22Rv1 (cell line): ENCODE measurements around the gene PREP.

Source experiments
- H3K27ac ChIP-seq: fragments of 450-650 bp; 2 replicates; pipeline ENCODE4 v1.5.1; 2017
- ZFX ChIP-seq: fragments of 450-650 bp; IDR thresholded peaks from 2 replicates; pipeline ENCODE4 v1.6.1; 2017; ENCODE audit warnings: antibody characterized with exemption, borderline replicate concordance
- TF ChIP-seq, protein P1 (sequence below): fragments of 450-650 bp; IDR thresholded peaks from 2 replicates; pipeline ENCODE4 v1.5.1; 2017; ENCODE audit warnings: mild to moderate bottlenecking

PREP gene

DNA sequence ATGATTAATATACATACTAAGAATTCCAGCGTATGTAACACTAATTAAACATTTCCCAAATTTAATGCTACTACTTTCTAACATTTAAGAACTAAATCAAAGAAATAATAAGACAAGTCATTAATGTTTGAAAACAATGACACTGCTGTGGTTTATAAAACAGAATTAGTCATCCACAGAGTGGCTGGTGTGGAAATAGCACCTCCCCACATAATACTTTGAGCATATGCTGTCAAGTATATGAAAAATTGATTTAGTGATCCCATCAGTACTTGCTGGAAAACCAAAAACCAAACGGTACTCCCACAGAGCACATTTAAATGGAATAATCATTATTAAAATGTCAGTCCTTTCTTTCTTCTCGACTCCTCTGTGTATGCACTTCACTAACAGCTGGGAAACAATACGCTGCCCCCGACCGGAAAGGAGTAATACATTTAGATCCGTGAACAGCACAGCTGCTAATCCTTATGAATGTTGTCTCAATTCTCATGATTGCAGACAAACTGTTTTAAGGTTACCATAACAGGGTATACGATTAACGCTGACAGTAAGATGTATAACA is 78.4 kb downstream of the PREP start:
- no peak for TF ChIP-seq ZFX
- TF ChIP-seq, protein P1, sequence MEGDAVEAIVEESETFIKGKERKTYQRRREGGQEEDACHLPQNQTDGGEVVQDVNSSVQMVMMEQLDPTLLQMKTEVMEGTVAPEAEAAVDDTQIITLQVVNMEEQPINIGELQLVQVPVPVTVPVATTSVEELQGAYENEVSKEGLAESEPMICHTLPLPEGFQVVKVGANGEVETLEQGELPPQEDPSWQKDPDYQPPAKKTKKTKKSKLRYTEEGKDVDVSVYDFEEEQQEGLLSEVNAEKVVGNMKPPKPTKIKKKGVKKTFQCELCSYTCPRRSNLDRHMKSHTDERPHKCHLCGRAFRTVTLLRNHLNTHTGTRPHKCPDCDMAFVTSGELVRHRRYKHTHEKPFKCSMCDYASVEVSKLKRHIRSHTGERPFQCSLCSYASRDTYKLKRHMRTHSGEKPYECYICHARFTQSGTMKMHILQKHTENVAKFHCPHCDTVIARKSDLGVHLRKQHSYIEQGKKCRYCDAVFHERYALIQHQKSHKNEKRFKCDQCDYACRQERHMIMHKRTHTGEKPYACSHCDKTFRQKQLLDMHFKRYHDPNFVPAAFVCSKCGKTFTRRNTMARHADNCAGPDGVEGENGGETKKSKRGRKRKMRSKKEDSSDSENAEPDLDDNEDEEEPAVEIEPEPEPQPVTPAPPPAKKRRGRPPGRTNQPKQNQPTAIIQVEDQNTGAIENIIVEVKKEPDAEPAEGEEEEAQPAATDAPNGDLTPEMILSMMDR = no peak
- no peak overlapping the region for H3K27ac ChIP-seq

DNA sequence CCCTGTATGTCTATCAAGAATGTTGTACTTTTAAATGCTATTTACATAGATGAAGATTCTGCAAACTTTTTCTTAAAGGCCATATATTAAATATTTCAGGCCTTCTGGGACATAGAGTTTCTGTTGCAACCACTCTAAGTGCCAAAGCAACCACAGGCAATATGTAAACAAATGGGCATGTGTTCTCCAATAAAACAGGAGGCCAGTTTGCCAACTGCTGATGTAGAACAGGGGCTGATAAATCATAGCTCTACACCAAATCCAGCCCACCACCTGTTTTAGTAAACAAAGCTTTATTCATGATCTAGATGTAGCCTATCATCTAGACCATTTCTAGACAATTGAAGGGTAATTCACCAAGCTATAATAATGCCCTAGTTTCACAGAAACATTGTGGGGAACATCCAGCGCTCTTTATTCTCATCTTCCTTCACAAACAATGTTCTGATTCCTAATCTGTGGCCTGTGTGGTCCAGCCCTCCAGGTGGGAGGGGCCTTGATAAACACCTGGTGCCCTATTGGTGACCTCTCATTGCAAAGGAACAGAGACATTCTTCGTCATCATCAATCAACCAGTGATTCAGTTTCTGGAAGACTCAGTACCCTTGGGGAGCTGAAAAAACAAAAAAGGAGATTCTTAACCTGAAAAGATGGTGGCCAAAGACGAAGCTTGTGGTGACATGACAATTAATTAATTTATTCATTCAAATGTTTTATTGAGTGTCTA is 80.2 kb downstream of the PREP start:
- H3K27ac ChIP-seq = 0 out of 2 replicates have a peak overlapping the region, but pooled peaks have one; percentile 23
- TF ChIP-seq, protein P1 = no peak
- no peak for TF ChIP-seq ZFX

DNA sequence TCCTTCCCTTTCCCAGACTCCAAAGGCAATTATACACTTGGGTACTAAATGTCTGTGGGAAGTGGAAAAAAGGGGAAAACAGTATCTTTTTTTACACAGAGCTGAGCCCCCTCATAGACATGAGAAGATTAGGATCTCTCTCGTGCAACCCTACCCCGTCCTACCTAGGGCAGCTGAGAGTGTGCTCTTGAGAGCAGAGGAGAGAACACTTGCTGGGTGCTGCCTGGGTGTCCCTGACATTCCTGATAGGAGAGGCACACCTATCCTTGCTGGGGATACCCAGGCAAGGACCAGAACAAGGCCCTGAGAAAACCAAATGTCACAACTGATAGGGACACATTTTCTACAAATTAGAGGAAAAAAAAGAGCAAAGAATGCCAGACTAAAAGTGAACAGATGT is 81.2 kb downstream of the PREP start:
- H3K27ac ChIP-seq = peak overlapping the region; percentile 23; the same call in 1 of the 2 replicates
- TF ChIP-seq, protein P1 = no peak
- no peak for TF ChIP-seq ZFX

GRCh38 chr6:105321207-105321606 is 81.7 kb downstream of the PREP start:
- no peak for TF ChIP-seq ZFX
- TF ChIP-seq, protein P1 = no peak
- no peak overlapping the region; the same call in 1 of the 2 replicates for H3K27ac ChIP-seq

DNA sequence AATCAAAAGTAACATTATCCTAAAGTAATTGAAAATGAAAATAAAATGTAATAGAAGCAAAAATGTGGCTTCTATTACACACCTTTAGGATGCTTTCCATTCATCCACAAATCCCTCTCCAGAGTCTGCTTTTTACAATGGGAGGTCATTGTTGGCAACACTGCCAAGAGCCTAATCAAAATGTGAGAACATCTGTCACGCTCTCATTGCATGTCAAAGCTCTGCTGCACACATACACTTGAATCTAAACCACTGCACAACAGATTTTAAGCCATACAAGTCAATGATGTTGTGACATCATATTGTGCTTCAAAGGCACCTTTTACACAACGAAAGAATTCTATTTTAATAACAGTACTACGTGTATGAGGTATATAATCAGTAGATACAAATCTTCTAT is 82.1 kb downstream of the PREP start:
- H3K27ac ChIP-seq = no peak overlapping the region

DNA sequence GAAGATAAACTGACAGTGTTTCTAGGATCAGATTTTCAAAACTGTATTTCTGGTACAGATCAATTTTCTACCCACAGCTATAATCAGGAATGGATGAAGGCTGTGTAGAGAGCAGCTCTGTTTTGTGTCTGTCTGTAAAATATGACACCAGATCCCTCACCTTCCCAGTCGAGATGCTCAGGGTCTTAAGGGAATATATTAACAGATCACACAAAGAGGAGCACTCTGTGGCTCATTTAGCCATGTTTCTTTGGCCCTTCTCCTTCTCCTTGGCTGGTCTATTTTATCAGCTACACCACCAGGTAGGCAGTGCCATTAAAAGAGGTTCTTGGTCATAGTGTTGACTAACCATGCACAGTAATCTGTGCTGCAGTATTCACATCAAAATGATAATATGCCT is 82.6 kb downstream of the PREP start:
- H3K27ac ChIP-seq = no peak overlapping the region
- TF ChIP-seq, protein P1 = no peak
- TF ChIP-seq ZFX = no peak

More for the DNA sequence above, 82.1 kb downstream of the PREP start:
- TF ChIP-seq, protein P1 = no peak
- no peak for TF ChIP-seq ZFX

- TF ChIP-seq ZFX = no peak
- TF ChIP-seq, protein P1 = no peak
- H3K27ac ChIP-seq = no peak overlapping the region
These were observed 83.6 kb downstream of the PREP start for GRCh38 chr6:105319331-105319730.
